WERI-Rb-1 (cell line): ENCODE results near the gene GALNT16.

Experiments
- DNase-seq: peaks from one replicate; pipeline ENCODE4 v3.0.0-alpha.2; 2020
- H3K27ac ChIP-seq: fragments of 250-450 bp; sonication (Bioruptor Pico); 2 replicates; pipeline ENCODE4 v1.5.1; 2020; ENCODE audit warnings: mild to moderate bottlenecking, moderate library complexity
- H3K27me3 ChIP-seq: fragments of 250-450 bp; sonication (Bioruptor Pico); 2 replicates; pipeline ENCODE4 v1.5.1; 2021; ENCODE audit warnings: mild to moderate bottlenecking, low read depth, moderate library complexity; ENCODE audit not compliant: insufficient read depth, severe bottlenecking
- H3K36me3 ChIP-seq: fragments of 250-450 bp; sonication (Bioruptor Pico); 2 replicates; pipeline ENCODE4 v1.5.1; 2020; ENCODE audit warnings: mild to moderate bottlenecking, moderate library complexity
- H3K4me3 ChIP-seq: 2 replicates; pipeline ENCODE4 v1.5.1; 2011; ENCODE audit warnings: low read depth, mild to moderate bottlenecking, control low read depth, low read length
- H3K9me3 ChIP-seq: fragments of 250-450 bp; sonication (Bioruptor Pico); 2 replicates; pipeline ENCODE4 v1.5.1; 2021; ENCODE audit warnings: mild to moderate bottlenecking, moderate library complexity; ENCODE audit not compliant: severe bottlenecking
- CTCF ChIP-seq: IDR thresholded peaks from 2 replicates; pipeline ENCODE4 v1.5.1; 2011; ENCODE audit warnings: low read depth, mild to moderate bottlenecking, control low read depth, inconsistent platforms, low read length

The GALNT16 gene

GRCh38 chr14:69317102-69317755 lies 57.3 kb downstream of the GALNT16 start:
- H3K4me3 ChIP-seq, result no peak overlapping the region
- TF ChIP-seq CTCF, result no peak
- H3K27me3 ChIP-seq, result no peaks in the 10 kb centered on the region
- no peaks in the 10 kb centered on the region for H3K9me3 ChIP-seq
- no peak overlapping the region for H3K27ac ChIP-seq
- no peak for DNase-seq
- no peaks in the 10 kb centered on the region for H3K36me3 ChIP-seq

GRCh38 chr14:69317780-69318179 lies 57.8 kb downstream of the GALNT16 start:
- no peak for TF ChIP-seq CTCF
- Histone ChIP-seq H3K4me3 (no peak overlapping the region), H3K36me3 (no peaks in the 10 kb centered on the region), H3K9me3 (no peaks in the 10 kb centered on the region), H3K27me3 (no peaks in the 10 kb centered on the region), H3K27ac (no peak overlapping the region)
- no peak for DNase-seq

- no peaks in the 10 kb centered on the region for H3K36me3 ChIP-seq
- H3K9me3 ChIP-seq, result no peaks in the 10 kb centered on the region
- no peak for DNase-seq
- no peaks in the 10 kb centered on the region for H3K27me3 ChIP-seq
- no peak overlapping the region for H3K27ac ChIP-seq
- no peak for TF ChIP-seq CTCF
- H3K4me3 ChIP-seq, result no peak overlapping the region
These were observed 58.3 kb downstream of the GALNT16 start for GRCh38 chr14:69318241-69318640.

GRCh38 chr14:69318901-69319475 lies 59.0 kb downstream of the GALNT16 start:
- no peaks in the 10 kb centered on the region for H3K27me3 ChIP-seq
- no peak for DNase-seq
- no peak overlapping the region for H3K4me3 ChIP-seq
- no peak overlapping the region for H3K27ac ChIP-seq
- no peaks in the 10 kb centered on the region for H3K36me3 ChIP-seq
- no peak for TF ChIP-seq CTCF
- H3K9me3 ChIP-seq, result no peaks in the 10 kb centered on the region

- Histone ChIP-seq H3K4me3 (no peak overlapping the region), H3K36me3 (no peaks in the 10 kb centered on the region), H3K27me3 (no peaks in the 10 kb centered on the region), H3K9me3 (no peaks in the 10 kb centered on the region), H3K27ac (no peak overlapping the region)
- DNase-seq, result no peak
- TF ChIP-seq CTCF, result no peak
These were observed 60.0 kb downstream of the GALNT16 start for GRCh38 chr14:69319911-69320310.
